Neural cell (in vitro differentiated cells): ENCODE data around the gene KRTAP21-2. TPM values are rescaled to one million over a fixed set of nuclear protein-coding genes. Genes with fewer than 3 reads are reported as not detected.

Experiments used
- H2AFZ ChIP-seq: fragments of 200-600, 300-800 bp; sonication (generic), shearing (Covaris generic); 2 replicates; pipeline ENCODE4 v1.6.0; 2014; ENCODE audit warnings: low read depth, mild to moderate bottlenecking, antibody characterized with exemption, low read length, moderate library complexity
- H3F3A ChIP-seq: fragments of 200-600 bp; shearing (Covaris generic); 2 replicates; pipeline ENCODE4 v1.6.1; 2016; ENCODE audit warnings: mild to moderate bottlenecking, moderate library complexity, mixed read lengths, antibody characterized with exemption, low read length; ENCODE audit not compliant: insufficient read depth, poor library complexity, severe bottlenecking
- H3K27ac ChIP-seq: fragments of 200-600, 300-800 bp; sonication (generic), shearing (Covaris generic); 2 replicates; pipeline ENCODE4 v1.5.1; 2014; ENCODE audit warnings: mild to moderate bottlenecking, low read length, moderate library complexity
- H3K27me3 ChIP-seq: fragments of 300-800, 200-600 bp; sonication (generic), shearing (Covaris generic); 2 replicates; pipeline ENCODE4 v1.6.0; 2014; ENCODE audit warnings: mild to moderate bottlenecking, low read depth, low read length, moderate library complexity; ENCODE audit not compliant: insufficient read depth
- H3K36me3 ChIP-seq: fragments of 300-800, 200-600 bp; sonication (generic), shearing (Covaris generic); 2 replicates; pipeline ENCODE4 v1.5.1; 2014; ENCODE audit warnings: mild to moderate bottlenecking, antibody characterized with exemption, low read length, moderate library complexity; ENCODE audit not compliant: insufficient read depth
- H3K4me2 ChIP-seq: fragments of 300-800, 200-600 bp; sonication (generic), shearing (Covaris generic); 2 replicates; pipeline ENCODE4 v1.6.0; 2014; ENCODE audit warnings: mild to moderate bottlenecking, low read length
- H3K4me3 ChIP-seq: fragments of 300-800, 200-600 bp; sonication (generic), shearing (Covaris generic); 2 replicates; pipeline ENCODE4 v1.5.1; 2014; ENCODE audit warnings: mild to moderate bottlenecking, low read length, moderate library complexity
- H3K79me2 ChIP-seq: fragments of 200-600 bp; shearing (Covaris generic); replicated peaks from 2 replicates; pipeline ENCODE4 v1.6.0; 2014; ENCODE audit warnings: mild to moderate bottlenecking, low read length, moderate library complexity; ENCODE audit not compliant: insufficient read depth
- H3K9ac ChIP-seq: fragments of 300-800, 200-600 bp; sonication (generic), shearing (Covaris generic); 2 replicates; pipeline ENCODE4 v1.6.1; 2016; ENCODE audit warnings: mild to moderate bottlenecking, low read length, mixed read lengths
- H3K9me2 ChIP-seq: fragments of 200-600 bp; shearing (Covaris generic); 2 replicates; pipeline ENCODE4 v1.6.1; 2016; ENCODE audit warnings: mild to moderate bottlenecking, low read length, mixed read lengths; ENCODE audit not compliant: insufficient read depth
- H3K9me3 ChIP-seq: fragments of 200-600, 300-800 bp; sonication (generic), shearing (Covaris generic); 2 replicates; pipeline ENCODE4 v1.6.1; 2016; ENCODE audit warnings: mild to moderate bottlenecking, mixed run types, low read length, moderate library complexity, mixed read lengths
- H4K20me1 ChIP-seq: fragments of 200-600 bp; shearing (Covaris generic); 2 replicates; pipeline ENCODE4 v1.6.1; 2016; ENCODE audit warnings: mild to moderate bottlenecking, mixed run types; ENCODE audit not compliant: insufficient read depth
- CTCF ChIP-seq: fragments of 450-650 bp; IDR thresholded peaks from 2 replicates; pipeline ENCODE4 v1.5.1; 2014; ENCODE audit warnings: antibody characterized with exemption, mild to moderate bottlenecking, moderate library complexity; ENCODE audit not compliant: poor library complexity, severe bottlenecking
- EP300 ChIP-seq: fragments of 450-650 bp; conservative IDR thresholded peaks from 2 replicates; pipeline ENCODE4 v1.6.1; 2014; ENCODE audit warnings: antibody characterized with exemption, mild to moderate bottlenecking, moderate library complexity; ENCODE audit not compliant: poor library complexity, severe bottlenecking
- EZH2 ChIP-seq: fragments of 200-600, 300-800 bp; shearing (Covaris generic), sonication (generic); IDR thresholded peaks from 2 replicates; pipeline ENCODE4 v1.6.1; 2014; ENCODE audit warnings: antibody characterized with exemption, low read length, borderline replicate concordance, mild to moderate bottlenecking; ENCODE audit not compliant: insufficient read depth, poor library complexity, severe bottlenecking
- MXI1 ChIP-seq: fragments of 450-650 bp; conservative IDR thresholded peaks from 2 replicates; pipeline ENCODE4 v1.6.1; 2014; ENCODE audit warnings: antibody characterized with exemption, mild to moderate bottlenecking; ENCODE audit not compliant: poor library complexity, severe bottlenecking
- POLR2AphosphoS5 ChIP-seq: IDR thresholded peaks from 2 replicates; pipeline ENCODE4 v1.6.1; 2012
- RAD21 ChIP-seq: fragments of 450-650 bp; conservative IDR thresholded peaks from 2 replicates; pipeline ENCODE4 v1.6.1; 2014; ENCODE audit warnings: antibody characterized with exemption, mild to moderate bottlenecking, moderate library complexity
- SMC3 ChIP-seq: fragments of 450-650 bp; conservative IDR thresholded peaks from 2 replicates; pipeline ENCODE4 v1.6.1; 2014; ENCODE audit warnings: antibody characterized with exemption, mild to moderate bottlenecking, moderate library complexity; ENCODE audit not compliant: poor library complexity
- TAF1 ChIP-seq: IDR thresholded peaks from 2 replicates; pipeline ENCODE4 v1.6.1; 2012; ENCODE audit warnings: low read depth
- polyA plus RNA-seq: library from polyadenylated mRNA; depleted of rRNA; stranded (reverse); fragments of >200 nt; gene quantifications from 2 replicates; pipeline ENCODE4 v1.2.3, GENCODE V29; 2014
- TF ChIP-seq, protein P1 (sequence below): IDR thresholded peaks from 2 replicates; pipeline ENCODE4 v1.6.1; 2012; ENCODE audit warnings: borderline replicate concordance

The KRTAP21-2 gene
- polyA plus RNA-seq, 1 donor from 2014 or later = not detected

- Histone ChIP-seq H3K27me3 (no peaks in the 10 kb centered on the region), H3K9ac (no peak within 1 kb of the TSS), H3K27ac (no peak within 1 kb of the TSS), H3F3A (no peaks in the 10 kb centered on the region), H3K9me3 (no peaks in the 10 kb centered on the region), H3K9me2 (no peaks in the 10 kb centered on the region), H4K20me1 (no peaks in the 10 kb centered on the region), H3K79me2 (no peaks in the 10 kb centered on the region), H3K36me3 (no peaks in the 10 kb centered on the region), H3K4me2 (no peak within 1 kb of the TSS), H3K4me3 (no peak within 1 kb of the TSS), H2AFZ (no peak within 1 kb of the TSS)
- TF ChIP-seq, protein P1, sequence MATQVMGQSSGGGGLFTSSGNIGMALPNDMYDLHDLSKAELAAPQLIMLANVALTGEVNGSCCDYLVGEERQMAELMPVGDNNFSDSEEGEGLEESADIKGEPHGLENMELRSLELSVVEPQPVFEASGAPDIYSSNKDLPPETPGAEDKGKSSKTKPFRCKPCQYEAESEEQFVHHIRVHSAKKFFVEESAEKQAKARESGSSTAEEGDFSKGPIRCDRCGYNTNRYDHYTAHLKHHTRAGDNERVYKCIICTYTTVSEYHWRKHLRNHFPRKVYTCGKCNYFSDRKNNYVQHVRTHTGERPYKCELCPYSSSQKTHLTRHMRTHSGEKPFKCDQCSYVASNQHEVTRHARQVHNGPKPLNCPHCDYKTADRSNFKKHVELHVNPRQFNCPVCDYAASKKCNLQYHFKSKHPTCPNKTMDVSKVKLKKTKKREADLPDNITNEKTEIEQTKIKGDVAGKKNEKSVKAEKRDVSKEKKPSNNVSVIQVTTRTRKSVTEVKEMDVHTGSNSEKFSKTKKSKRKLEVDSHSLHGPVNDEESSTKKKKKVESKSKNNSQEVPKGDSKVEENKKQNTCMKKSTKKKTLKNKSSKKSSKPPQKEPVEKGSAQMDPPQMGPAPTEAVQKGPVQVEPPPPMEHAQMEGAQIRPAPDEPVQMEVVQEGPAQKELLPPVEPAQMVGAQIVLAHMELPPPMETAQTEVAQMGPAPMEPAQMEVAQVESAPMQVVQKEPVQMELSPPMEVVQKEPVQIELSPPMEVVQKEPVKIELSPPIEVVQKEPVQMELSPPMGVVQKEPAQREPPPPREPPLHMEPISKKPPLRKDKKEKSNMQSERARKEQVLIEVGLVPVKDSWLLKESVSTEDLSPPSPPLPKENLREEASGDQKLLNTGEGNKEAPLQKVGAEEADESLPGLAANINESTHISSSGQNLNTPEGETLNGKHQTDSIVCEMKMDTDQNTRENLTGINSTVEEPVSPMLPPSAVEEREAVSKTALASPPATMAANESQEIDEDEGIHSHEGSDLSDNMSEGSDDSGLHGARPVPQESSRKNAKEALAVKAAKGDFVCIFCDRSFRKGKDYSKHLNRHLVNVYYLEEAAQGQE = no peak
- no peak for TF ChIP-seq RAD21
- TF ChIP-seq EZH2 = no peak
- no peak for TF ChIP-seq TAF1
- TF ChIP-seq EP300 = no peak
- TF ChIP-seq SMC3 = no peak
- no peak for TF ChIP-seq POLR2AphosphoS5
- TF ChIP-seq MXI1 = no peak
Observed at GRCh38 chr21:30718239-30718909, 28.7 kb downstream of the KRTAP21-2 start, which contains the start of gene KRTAP21-3. TSS of gene KRTAP21-3 (minus strand) at chr21:30718777. CDS start at chr21:30718759, 18 bp downstream.

- H2AFZ ChIP-seq = no peak overlapping the region
- no peak overlapping the region for H3K27ac ChIP-seq
- no peaks in the 10 kb centered on the region for H3K79me2 ChIP-seq
- H4K20me1 ChIP-seq = no peaks in the 10 kb centered on the region
- TF ChIP-seq TAF1 (no peak), CTCF (no peak), POLR2AphosphoS5 (no peak), EP300 (no peak), MXI1 (no peak)
- TF ChIP-seq, protein P1 = no peak
- no peaks in the 10 kb centered on the region for H3K9me3 ChIP-seq
- no peaks in the 10 kb centered on the region for H3F3A ChIP-seq
- no peaks in the 10 kb centered on the region for H3K9me2 ChIP-seq
- no peak overlapping the region for H3K4me2 ChIP-seq
- H3K4me3 ChIP-seq = no peak overlapping the region
- H3K27me3 ChIP-seq = no peaks in the 10 kb centered on the region
- H3K9ac ChIP-seq = no peak overlapping the region
- H3K36me3 ChIP-seq = no peaks in the 10 kb centered on the region
Observed at GRCh38 chr21:30717105-30717504, 30.0 kb downstream of the KRTAP21-2 start.
